GM12874 (cell line): ENCODE data around the gene CTSA.

Experiments
- TF ChIP-seq, protein P1 (sequence below): IDR thresholded peaks from 2 replicates; pipeline ENCODE4 v1.5.1; 2011; ENCODE audit warnings: low read depth, mild to moderate bottlenecking, control low read depth, low read length, moderate library complexity; ENCODE audit not compliant: insufficient read depth

CTSA gene

DNA sequence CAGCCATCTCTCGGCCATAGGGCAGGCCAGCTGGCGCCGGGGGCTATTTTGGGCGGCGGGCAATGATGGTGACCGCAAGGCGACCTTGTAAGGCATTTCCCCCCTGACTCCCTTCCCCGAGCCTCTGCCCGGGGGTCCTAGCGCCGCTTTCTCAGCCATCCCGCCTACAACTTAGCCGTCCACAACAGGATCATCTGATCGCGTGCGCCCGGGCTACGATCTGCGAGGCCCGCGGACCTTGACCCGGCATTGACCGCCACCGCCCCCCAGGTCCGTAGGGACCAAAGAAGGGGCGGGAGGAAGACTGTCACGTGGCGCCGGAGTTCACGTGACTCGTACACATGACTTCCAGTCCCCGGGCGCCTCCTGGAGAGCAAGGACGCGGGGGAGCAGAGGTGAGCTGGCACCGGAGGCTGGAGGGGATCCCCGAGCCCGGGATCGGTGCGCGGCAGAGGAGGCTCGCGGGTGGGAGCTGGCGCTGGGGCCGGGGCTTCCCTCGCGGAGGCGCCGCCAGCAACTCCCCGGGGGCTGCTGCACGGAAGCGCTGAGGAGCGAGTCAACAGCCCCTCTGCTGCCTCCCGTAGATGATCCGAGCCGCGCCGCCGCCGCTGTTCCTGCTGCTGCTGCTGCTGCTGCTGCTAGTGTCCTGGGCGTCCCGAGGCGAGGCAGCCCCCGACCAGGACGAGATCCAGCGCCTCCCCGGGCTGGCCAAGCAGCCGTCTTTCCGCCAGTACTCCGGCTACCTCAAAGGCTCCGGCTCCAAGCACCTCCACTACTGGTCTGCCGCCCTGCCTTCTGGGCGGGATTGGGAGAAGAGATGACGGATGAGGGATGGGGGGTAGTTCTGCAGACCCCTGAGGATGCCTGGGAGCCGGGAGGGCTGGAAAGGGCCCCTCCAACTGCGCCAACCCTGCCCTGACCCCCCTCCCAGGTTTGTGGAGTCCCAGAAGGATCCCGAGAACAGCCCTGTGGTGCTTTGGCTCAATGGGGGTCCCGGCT lies at the start of gene CTSA, which contains the start of gene NEURL2:
Gene CTSA (plus strand): TSS at position 351 of the 999 bp plus-strand sequence. CDS start 234 bp downstream, at position 585.
Gene NEURL2 (minus strand): TSS at position 224 of the 999 bp plus-strand sequence. CDS start 217 bp downstream, at position 7.
- TF ChIP-seq, protein P1, sequence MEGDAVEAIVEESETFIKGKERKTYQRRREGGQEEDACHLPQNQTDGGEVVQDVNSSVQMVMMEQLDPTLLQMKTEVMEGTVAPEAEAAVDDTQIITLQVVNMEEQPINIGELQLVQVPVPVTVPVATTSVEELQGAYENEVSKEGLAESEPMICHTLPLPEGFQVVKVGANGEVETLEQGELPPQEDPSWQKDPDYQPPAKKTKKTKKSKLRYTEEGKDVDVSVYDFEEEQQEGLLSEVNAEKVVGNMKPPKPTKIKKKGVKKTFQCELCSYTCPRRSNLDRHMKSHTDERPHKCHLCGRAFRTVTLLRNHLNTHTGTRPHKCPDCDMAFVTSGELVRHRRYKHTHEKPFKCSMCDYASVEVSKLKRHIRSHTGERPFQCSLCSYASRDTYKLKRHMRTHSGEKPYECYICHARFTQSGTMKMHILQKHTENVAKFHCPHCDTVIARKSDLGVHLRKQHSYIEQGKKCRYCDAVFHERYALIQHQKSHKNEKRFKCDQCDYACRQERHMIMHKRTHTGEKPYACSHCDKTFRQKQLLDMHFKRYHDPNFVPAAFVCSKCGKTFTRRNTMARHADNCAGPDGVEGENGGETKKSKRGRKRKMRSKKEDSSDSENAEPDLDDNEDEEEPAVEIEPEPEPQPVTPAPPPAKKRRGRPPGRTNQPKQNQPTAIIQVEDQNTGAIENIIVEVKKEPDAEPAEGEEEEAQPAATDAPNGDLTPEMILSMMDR: no peak

DNA sequence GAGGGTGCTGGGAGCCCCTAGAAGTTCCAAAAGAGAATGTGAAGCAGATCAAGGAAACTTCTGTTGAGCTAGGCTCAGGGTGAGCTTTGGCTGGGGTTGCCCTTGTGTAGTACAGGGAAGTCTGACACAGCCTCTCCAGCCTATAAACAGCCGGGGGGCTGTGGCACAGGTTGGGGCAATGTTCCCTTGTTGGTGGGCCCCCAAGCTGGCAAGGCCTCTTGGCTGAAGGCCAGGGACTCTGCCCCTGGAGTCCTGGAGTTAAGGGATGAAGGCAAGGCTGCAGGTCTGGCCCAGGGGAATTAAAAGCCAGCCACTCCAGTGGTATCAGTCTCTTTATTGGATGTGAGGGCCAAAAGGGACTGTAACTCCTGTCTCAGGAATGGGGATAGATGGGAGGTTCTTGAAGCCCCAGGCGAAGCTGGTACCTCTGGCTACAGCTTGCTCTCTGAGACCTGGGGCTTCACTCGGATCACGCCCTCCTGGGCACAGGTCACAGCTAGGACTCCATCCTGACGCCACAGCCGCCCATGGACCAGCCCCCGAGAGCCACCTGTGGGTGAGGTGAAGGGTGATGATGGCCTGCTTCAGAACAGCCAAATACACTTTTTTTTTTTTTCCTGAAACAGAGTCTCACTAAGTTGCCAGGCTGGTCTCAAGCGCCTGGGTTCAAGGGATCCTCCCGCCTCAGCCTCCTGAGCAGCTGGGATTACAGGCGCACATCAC lies 49.6 kb upstream of the CTSA start:
- TF ChIP-seq, protein P1: no peak

DNA sequence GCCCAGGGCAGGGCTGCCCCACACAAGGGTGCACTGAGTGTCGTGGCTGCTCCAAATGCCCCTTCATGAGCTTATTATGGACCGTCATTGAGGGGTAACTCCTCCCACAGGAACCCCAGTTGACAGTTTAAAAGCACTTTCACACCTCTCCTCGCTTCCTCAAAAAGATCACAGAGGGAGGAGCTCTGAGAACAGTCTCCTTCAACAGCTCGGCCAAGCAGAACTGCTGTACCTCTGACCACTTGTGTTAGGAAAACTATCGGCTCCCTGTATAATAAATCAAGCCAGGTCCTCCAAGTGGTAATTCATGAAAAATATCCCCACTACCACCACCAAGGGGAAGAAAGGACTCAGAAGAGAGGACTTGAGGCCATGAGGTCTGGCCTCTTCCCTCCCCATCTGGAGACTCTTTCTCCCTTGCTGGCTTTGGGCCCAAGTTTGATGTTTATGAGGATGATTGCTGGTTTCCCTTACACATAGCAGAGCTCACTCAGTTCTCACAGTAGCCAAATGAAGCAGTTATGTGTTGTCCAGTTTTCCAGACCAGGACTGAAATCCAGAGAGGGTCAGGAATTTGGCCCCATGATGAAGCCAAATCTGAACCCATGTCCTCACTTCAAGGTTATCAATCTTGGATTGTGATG lies 48.8 kb upstream of the CTSA start:
- TF ChIP-seq, protein P1: no peak

DNA sequence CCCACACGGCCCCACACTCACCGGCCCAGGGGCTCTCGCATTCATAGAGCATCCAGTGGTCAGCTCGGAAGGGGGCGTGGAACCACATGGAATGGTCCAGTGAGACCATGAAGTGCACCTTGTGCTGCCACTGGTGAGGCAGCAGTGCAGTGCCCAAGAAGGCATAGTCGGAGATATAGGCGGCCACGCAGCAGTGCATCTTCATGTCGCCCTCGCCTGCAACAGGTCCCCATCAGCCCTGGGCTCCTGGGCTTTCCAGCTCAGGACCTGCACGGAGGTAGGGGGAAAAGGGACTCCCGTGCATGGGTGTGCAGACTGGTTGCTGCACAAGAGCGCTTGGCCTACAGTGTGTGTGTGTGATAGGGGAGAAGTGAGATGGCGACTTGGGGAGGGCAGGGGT lies 47.6 kb upstream of the CTSA start:
- TF ChIP-seq, protein P1: no peak

DNA sequence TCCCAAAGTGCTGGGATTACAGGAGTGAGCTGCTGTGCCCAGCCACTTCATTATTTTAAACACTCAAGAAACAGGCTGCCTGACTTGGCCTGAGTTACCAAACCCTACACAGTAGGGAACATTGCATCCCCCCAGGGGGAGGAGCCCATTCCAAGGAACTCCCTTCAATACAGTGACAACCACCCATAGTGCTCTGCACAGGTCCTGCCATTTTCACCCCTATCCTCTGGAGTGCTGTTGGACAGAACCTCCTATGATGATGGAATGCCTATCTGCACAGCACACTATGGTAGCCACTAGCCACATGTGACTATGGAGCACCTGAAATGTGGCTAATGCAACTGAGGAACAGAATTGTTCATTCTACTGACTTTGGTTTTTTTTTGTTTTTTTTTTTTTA lies 45.7 kb upstream of the CTSA start:
- TF ChIP-seq, protein P1: no peak

DNA sequence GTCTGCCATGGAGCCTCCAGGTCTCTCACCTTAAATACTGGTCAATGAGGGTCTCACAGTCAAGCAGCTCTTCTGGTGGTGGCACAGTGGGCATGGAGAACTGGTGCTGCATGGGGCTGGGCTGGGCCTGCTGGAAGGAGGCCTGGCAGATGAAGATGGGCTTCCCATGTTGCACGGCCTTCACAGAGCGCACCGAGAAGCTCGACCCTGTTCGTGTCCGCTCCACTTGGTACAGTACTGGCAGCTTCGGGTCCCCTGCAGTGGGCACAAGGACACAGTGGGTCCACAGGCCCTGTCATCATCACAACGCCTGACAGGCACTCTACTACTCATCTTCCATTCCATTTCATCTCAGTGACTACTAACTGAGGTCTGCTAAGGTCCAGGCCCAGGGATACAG lies 42.7 kb upstream of the CTSA start:
- TF ChIP-seq, protein P1: no peak
